ENCODE data around the gene PLAC8.

GRCh38 chr4:83046693-83047473 lies 67.6 kb downstream of the PLAC8 start:
- TF ChIP-seq ZSCAN9 (CRISPR knock-in tag; IDR thresholded peaks at IDR 0.05; ENCODE audit: borderline replicate concordance) = no peak
- TF ChIP-seq ZNF564 (CRISPR knock-in tag; IDR thresholded peaks at IDR 0.05) = no peak
- TF ChIP-seq HINFP (CRISPR knock-in tag; IDR thresholded peaks at IDR 0.05; ENCODE audit: low read depth) = no peak
- no peak for TF ChIP-seq EP300 (IDR thresholded peaks at IDR 0.05; ENCODE audit: low read depth in 2 of 2, low read length in 2 of 2)
- TF ChIP-seq EP300 (CRISPR knock-in tag; IDR thresholded peaks at IDR 0.05; ENCODE audit: borderline replicate concordance) = no peak
- TF ChIP-seq CEBPG (CRISPR knock-in tag; IDR thresholded peaks at IDR 0.05) = no peak
- TF ChIP-seq SRF (IDR thresholded peaks at IDR 0.05; ENCODE audit: low read depth, low read length) = no peak
- no peak for TF ChIP-seq HDAC1 (CRISPR knock-in tag; IDR thresholded peaks at IDR 0.05)
- no peak for TF ChIP-seq EHMT2 (IDR thresholded peaks at IDR 0.05; ENCODE audit: borderline replicate concordance, low read depth, low read length)
- TF ChIP-seq ATF3 (CRISPR knock-in tag; IDR thresholded peaks at IDR 0.05) = no peak
- TF ChIP-seq ELF4 (CRISPR knock-in tag; IDR thresholded peaks at IDR 0.05; ENCODE audit: borderline replicate concordance) = no peak

Data from HepG2 (cell line).